TTC549 (cell line): ENCODE data around the gene USP10.

Source experiments
- FAIRE-seq: peaks from 2 replicates; lab custom pipeline; 2012; peaks lifted over from hg19 to GRCh38; lab: Jason Lieb, UNC

The USP10 gene

DNA sequence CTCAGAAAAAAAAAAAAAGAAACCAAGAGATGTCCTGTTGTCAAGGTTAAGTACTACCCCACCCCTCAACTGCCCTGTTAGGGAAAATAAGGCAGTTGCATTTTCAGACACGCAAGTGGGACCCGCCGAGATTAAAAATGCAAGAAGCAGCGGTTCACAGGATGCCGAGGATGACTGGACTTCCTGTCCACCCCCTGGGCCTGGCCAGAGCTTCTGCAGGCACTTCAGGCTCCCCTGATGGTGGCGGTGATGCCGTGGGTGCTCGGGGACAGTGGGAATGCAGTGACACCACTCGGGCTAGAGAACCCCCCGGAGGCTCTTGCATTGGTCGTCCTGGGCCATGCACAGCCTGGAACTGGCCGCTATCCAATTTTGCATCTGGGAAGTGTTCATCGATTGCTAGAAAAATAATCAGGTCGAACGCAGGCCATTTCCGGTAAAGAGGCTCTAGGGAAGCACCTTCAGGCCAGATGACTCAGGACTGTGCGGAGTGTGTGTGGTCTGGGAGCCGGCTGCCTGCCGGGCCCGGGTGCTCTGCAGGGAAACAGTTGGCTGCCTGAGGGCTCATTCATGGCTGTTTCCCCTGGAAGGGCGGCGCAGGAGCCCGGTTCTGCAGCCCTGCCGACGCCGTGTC is 106.6 kb downstream of the USP10 start:
- FAIRE-seq = no peak

DNA sequence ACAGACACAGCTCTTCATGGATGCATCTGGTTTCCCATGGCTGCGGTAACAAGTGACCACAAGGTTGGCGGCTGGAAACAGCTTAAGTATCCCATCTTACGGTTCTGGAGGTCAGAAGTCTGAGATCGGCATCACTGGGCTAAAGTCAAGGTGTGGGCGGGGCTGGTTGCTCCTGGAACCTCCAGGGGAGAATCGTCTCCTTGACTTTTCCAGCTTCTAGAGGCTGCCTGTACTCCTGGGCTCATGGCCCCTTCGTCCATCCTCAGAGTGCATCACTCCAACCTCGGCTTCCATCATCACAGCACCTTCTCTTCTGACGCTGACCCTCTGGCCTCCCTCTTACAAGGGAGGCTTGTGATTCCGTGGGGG is 107.1 kb downstream of the USP10 start:
- no peak for FAIRE-seq

DNA sequence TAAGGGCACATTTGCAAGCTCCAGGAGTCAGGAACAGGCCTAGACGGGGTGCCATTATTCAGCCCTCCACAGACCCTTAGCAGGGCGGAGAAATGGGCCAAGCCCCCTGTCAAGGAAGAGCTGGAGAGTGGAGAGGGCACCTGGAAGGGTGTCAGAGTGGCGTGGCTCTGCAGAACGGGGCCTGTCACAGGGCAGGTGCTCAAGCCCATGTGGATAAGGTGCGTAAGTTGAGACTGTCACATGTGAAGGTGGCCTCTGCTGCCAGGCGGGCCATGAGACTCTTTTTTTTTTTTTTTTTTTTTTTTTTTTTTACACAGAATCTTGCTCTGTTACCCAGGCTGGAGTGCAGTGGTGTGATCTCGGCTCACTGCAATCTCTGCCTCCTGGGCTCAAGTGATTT is 108.0 kb downstream of the USP10 start:
- FAIRE-seq = no peak

DNA sequence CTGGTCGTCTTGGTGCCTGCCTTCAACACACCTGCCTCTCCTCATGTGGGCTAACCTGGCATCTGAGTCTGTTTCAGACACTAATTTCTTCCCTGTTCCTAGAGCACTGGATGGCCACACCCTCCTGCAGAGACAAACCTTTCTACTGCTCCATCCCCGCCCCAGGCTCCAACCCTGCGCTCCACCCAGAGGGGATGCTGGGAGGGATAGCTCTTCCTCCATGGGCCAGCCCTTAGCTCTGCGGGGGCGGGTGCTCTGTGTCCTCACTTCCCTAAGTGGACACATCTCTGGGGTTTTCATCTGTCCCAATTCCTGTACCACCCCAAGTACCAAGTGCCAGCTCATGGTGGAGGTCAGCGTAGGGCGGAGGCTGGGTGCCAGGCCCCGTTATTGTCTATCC is 109.0 kb downstream of the USP10 start:
- FAIRE-seq = no peak

DNA sequence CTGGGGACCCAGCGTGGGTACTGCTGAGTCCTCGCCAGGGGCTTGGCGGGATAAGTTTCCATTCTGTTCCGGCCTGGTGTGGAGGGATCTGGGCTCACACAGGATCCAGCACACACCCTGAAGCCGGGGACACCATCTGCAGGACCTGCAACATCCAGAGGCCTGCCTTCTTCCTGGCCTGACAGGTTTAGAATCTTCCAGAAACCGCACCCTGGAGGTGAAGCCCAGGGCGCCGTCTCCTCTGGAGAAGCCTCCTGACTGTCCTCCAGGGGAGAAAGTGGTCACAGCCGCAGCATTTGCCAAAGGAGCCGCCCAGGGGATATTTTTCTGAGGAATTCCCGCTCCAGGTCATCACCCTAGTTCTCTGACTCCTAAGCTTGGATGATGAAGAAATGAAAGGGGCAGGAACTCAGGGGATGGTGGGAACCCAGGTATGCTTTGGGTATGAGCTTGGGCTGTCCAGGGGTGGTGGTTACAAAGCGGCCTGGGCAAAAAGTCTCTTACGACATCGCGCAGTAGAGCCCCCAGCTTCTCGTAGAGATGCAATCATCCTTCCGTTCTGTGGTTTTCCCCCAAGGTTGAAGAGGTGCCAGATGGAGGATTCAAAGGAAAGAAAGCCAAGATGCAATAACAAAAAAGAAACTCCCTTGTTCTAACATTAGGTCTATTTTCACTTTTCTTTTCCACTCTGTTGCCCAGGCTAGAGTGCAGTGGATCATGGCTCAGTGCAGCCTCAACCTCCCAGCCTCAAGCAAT is 110.9 kb downstream of the USP10 start:
- FAIRE-seq = no peak

DNA sequence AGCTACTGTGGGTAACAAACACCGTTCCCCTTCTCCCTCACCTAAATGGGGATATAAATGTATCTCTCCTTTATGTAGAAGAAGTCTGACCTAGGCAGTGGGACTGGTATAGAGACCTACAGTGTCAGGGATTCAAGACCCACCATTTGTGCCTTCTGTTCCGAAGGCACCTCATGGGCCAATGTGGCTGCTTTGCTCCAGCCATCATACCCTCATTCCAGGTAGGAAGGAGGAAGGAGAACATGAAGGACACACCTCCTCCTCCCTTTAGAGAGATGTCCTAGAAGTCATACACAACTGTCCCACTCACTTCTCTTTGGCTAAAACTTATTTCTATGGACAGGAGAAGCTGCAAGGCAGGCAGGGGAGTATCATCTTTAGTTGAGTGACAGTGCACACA is 111.7 kb downstream of the USP10 start:
- FAIRE-seq = no peak

DNA sequence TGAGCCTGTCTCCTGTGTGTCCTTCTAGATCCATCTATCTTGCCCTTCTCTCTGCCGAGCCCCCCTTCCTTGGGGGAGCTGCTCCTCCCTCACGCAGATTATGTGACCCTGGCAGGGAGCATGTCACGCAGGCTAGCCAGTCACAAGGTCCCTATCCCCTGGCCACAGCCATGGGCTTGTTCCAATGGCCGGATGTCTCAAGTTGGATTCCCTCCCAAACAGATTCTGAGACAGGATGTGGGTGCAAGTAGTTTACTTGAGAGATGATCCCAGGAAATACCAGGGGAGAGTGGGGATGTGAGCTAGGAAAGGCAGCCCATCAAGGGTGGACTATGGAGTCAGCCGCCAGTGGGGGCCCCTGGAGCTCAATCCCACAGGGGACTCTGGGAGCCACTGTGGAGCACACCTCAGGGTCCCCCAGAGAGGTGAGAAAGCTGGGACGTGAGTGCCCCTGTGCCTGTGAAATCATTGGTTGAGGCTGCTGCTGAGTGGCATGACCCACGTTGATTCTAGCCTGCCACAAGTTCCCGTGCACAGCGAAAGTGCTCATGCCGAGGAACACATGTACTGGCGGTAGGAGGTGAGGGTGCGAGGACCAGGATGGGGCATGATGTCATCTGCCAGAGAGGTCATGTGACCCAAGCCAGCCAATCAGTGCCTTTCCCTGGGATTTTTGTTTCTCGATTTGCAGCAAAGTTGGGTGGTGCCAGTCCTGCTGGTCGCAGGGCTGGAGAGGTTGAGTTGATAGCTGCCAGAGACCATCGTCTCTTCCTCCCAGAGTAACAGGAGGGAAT is 113.5 kb downstream of the USP10 start:
- FAIRE-seq = no peak

DNA sequence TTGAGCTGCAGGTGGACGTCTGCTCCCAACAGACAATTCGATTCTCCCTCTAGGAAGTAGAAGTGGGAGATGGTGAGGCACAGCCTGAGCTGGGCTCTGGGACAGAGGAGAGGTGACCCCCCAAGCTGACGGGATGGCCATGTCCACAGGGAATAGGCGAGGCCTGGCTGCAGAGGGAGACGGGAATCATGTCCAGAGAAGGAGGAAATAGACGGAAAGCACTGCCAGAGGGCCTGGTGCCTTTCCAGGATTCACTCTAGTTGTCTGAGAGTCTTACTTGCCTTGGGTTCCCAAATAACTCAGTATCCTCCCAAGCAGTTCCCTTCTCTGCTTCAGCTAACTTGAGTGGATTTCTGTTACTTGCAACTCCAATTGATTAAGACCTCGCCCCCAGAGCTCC is 115.7 kb downstream of the USP10 start:
- no peak for FAIRE-seq

DNA sequence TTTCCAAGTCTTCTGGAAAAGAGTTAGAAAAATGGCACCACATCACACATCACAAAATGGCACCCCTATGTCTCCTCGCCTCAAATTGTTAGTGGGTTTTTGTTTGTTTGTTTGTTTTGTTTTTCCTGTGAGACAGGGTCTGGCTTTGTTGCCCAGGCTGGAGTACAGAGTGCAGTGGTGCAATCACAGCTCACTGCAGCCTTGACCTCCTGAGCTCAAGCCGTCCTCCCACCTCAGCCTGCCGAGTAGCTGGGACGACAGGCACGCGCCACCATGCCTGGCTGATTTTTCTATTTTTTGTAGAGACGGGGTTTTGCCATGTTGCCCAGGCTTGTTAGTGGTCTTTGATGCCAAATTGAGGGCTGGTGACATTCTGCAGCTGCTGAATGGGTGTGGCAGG is 116.2 kb downstream of the USP10 start:
- no peak for FAIRE-seq

DNA sequence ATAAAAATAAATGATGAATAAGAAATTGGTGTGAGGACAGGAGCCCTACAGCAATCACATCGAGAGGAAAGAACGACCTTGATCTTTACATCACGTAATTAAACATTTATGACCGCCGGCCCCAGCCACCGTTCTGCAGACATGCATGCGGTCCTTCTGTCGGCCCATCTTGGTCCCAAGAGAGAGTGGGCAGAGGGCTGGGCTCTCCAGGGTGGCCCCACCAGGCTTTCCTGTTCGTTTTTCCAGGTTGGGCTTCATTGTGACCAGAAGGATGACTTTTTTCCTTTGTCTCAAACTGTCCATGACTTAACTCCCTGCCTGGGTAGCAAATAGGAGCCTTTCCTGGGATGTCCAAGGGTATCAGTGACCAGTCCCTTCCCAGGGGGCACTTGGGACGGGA is 116.7 kb downstream of the USP10 start:
- no peak for FAIRE-seq

DNA sequence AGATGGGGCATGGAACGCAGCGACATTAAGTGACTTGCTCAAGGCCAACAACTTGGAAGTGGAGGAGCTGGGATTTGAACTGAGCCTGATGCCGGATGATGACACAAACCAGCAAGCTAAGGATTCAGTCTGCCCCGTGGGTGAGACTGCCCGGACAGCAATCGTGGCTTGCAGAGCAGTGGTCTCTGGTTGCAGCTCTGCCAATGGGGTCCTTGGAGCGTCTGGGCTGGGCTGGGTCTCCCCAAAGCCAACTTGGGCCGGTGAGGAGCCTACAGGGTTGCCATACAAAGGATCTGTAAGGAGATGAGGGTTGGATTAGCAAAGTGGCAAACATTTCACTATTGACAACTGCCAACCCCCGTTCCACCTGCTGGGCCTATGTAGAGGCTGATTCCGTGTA is 117.4 kb downstream of the USP10 start:
- FAIRE-seq = no peak

DNA sequence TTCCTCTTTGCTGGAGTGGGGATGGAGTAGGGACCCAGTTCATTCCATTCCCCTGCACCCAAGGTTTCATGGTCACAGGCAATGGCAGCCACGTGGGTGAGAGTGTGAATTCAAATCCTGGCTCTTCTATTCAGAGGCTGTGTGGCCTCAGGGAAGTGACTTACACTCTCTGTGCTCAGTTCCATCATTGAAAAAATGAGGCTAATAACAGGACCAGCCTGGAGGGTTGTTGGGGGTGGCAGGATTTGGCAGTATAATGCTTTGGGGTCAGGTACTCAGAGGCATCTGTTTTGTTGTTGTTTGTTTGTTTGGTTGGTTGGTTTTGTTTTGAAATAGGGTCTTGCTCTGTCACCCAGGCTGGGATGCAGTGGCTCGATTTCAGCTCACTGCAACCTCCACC is 117.8 kb downstream of the USP10 start:
- no peak for FAIRE-seq

DNA sequence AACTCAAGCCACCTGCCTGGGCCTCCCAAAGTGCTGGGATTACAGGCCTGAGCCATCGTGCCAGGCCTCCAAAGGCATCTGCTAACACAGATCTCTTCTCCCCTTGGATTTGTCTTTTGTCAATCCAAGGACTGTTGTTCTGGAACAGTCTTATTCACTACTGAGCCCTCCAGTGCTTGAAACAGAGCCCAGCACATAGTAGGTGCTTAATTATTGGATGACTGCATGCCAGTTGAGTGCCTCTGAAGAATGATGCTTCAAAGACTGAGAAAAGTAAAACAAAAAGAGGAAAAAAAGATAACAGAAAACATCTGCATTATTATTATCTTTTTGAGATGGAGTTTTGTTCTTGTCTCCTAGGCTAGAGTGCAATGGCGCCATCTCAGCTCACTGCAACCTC is 118.3 kb downstream of the USP10 start:
- no peak for FAIRE-seq

DNA sequence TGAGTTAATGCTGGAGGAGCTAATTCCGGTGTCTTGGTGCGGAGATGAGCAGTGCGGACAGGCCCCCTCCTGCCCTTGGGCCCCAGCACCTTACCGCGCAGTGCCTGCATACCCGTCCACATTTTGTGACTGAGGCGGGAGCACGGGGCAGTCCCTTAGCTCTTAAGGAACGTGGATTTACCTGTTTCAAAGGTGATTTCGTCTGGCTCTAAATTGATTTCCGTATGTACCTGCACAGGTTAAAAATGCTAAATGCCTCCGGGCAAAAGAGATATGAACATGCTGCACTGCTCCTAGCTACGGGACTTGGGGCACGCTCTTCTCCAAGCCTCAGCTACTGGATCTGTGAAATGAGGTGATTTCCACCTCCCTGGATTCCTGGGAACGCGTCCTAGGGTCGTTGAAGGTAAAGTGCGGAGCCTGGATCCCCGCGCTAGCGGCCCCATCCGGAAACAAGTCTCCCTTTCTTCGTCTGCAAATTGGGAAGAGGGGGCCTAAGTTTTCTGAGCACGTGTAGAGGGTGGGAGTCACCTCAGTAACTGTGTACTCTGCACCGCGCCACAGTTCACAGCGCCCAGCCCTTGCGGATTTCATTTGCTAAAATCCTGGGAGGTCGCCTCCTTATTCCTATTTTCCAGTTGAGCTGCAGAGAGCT is 119.3 kb downstream of the USP10 start:
- FAIRE-seq = no peak

DNA sequence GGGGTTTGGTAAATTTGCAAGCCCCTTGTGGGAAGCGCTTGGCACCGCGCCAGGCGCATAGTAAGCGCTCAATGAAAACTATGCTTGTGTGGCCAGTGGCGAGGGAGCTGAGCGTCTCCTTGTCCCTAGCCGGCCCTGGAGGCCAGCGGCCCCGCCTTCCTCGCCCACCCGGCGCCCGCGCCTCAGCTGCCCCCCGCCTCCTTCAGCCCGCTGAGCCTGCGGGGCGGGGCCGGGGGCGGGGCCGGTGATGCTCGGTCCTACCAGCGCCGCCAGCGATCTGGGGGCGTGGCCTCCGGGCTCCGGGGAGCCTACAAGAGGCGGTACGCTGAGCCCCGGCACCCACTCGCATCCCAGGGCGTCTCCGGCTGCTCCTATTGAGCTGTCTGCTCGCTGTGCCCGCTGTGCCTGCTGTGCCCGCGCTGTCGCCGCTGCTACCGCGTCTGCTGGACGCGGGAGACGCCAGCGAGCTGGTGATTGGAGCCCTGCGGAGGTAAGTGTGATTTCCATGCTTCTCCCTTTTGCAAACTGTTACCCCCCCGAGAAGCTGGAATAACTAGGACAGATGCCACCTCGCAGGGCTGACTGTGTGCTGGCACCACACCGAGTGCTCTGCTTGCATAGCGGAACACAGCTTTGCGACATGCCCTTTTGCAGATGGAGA is 120.0 kb downstream of the USP10 start, which contains the start of gene CRISPLD2:
CRISPLD2 (plus strand) TSS at position 342 of the 661 bp plus-strand sequence. CDS start 18,511 bp downstream, outside the sequence.
- FAIRE-seq = no peak

DNA sequence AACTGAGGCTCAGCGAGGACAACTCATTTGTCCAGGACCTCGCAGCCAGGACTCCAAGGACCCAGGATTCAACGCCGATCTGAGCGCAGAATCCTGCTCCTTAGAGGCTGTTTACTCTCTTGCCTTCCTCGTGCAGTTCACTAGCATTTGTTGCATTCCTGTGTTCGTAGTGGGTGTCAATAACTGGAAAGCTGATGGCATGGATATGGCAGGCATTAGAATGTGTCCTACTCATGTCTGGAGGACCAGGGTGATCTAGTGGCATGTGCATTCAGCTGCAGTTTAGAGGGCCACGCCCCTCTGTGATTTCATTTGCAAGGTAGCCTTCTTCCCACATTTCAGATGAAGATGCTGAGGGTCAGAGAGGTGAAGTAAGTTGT is 120.5 kb downstream of the USP10 start:
- no peak for FAIRE-seq

DNA sequence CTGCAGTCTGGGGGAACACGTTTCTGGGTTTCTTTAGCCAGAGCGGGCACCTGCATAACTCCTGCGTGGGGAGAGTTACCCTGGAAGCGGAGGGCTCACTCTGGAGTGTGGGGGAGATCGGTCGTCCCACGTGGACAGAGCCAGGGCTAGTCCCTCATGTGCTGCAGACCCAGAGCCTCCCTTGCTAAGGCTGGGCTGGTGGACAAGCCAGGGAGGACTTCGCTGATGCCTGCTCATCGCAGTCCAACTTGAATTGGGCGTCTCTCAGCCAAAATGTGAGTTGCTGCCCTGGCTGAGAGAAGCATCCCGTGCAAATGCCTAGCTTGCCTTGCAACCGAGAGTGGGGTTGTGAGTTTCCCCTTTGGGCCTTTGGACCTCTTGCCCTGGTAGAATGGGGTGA is 121.0 kb downstream of the USP10 start:
- FAIRE-seq = no peak

DNA sequence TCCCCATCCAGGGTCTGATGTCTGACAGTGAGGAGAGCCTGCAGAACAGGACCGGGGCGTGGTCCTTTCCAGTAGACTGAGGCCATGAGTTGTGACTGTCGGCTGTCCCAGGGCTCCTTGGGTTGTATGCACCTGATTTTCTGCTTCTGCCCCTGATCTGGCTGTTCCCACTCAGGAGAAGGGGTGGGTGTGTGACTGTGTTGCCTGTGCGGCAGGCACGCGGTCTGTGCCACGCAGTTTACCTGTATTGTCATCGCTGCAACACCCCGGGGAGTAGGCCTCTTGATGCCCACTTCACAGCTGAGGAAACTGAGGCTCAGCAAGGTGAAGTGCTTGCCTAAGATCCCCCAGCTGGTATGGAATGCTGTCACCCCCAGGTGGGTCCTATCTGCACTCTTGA is 121.4 kb downstream of the USP10 start:
- no peak for FAIRE-seq

DNA sequence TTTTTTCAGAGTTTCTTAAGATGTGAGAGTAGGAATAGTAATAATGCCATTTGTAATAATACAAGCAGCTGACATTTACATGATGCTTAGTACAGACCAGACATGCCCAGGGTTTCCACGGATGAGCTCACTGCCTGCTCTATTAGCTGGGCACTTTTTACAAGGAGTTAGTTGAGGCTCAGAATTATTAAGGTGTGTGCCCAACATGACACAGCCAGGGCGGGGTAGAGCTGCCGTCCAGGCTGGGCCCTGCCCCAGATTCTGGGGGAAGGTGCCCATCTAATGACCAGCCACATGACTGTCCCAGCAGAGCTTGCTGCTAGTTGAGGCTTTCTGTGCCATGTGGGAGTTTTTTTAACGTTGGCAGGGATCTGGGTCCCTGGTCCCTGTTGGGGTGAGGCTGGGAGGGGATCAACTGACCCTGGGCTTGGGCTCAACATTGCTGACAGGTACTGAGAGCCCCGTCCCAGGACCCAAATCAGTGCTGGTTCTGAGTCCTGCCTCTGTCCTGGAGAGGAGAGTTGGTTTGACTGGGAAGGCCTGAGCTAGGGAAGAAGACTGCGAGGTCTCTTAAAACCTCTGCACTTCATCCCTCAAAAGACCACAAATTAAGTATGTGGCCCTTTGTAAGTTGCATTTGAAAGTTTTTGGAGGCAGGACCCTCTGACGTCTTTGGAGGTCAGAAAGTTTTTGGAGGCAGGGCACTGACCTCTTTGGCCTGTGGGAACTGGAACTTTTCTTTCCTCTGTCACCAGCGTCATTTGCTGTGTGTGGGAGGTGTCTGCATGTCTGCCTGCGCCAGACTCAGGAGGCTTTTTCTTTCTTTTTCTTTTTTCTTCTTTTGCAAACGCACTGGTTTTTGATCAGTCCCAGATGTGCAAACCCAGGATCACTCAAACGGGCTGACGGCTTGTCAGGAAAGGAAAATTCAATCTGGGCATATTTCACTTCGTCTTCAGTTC is 122.2 kb downstream of the USP10 start:
- no peak for FAIRE-seq

DNA sequence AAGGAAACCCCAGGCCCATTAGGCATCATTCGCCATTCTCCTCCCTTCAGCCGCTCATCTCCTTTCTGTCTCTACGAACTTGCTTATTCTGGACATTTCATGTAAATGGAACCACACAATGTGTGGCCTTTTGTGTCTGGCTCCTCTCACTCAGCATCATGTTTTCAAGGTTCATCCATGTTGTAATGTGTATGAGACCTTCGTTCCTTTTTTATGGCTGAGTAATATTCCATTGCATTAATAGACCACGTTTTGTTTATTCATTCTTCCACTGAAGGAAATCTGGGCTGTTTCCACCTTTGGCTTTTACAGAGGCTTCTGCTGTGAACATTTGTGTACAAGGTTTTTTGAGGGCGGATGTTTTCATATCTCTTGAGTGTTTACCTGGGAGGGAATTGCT is 123.2 kb downstream of the USP10 start:
- FAIRE-seq = no peak

DNA sequence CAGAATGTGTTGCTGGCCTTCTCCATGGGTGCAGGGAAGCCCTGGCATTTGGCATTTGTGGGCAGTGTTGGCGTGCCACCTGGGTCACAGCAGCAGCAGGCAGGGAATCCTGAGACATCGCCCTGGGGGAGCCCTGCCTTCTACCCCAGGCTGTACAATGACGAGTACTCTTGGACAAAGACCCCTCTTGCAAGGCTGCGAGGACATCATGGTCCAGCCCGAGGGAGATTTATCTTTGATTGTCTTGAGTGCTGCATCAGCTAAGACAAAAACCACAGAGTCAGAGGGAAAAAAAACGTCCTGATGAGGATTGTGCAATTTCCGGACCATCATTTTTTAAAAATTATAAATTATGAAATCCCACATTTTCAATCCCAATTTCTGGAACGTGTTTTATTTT is 123.7 kb downstream of the USP10 start:
- no peak for FAIRE-seq
